ENCODE measurements around the gene PRELID3B. TPM values are rescaled to one million over a fixed set of nuclear protein-coding genes. Genes with fewer than 3 reads are reported as not detected.

The PRELID3B gene
- total and polyA plus RNA-seq, 2 of the 8 experiments (the other 6 are each of a cell fraction or from before 2014, with no cell fraction given) = 8.1 to 50.5 TPM

DNA sequence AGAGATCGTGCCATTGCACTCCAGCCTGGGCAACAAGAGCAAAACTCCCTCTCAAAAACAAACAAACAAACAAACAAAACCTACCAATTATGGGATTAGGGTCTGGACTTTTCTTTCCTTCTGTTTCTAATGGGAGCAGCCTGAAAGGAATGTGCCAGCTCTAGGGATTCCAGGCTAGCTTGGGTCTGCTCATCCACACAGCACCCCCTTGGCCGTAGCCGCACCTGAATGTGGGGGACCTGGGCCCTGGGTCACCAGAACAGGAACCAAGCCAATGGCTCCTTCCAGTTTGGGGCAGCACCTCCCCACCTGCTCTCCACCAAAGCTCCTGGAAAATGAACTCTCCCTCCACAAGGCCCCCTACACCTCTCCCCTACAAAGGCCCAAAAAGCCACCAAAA lies 42.3 kb downstream of the PRELID3B start:
- Histone ChIP-seq H3K79me2 (ENCODE audit: control insufficient read depth in 1 of 2, insufficient read depth in 2 of 2, low read length in 2 of 2) (no peaks in the 10 kb centered on the region), H4K20me1 (replicated peaks in 1 of 2; ENCODE audit: control insufficient read depth in 1 of 2, insufficient read depth in 2 of 2, low read length in 2 of 2) (peaks cover 0 to 6% of the 10 kb centered on the region in 2 experiments), H3K18ac (ENCODE audit: extremely low read depth, low read length) (no peak overlapping the region), H4K91ac (replicated peaks; ENCODE audit: insufficient read length, low read length) (no peak overlapping the region), H3K9me3 (ENCODE audit: insufficient read depth in 2 of 2, low read depth in 1 of 2, low read length in 1 of 2) (no peaks in the 10 kb centered on the region), H3K23me2 (ENCODE audit: low read depth, low read length) (no peaks in the 10 kb centered on the region), H3K14ac (ENCODE audit: insufficient read length) (no peak overlapping the region), H3K27me3 (replicated peaks in 1 of 4; ENCODE audit: control insufficient read depth in 3 of 4, extremely low read depth in 1 of 4, insufficient read depth in 3 of 4, low read length in 3 of 4) (no peaks in the 10 kb centered on the region), H3K79me1 (ENCODE audit: low read depth, low read length) (no peaks in the 10 kb centered on the region), H3K4me2 (ENCODE audit: insufficient read depth in 1 of 2, low read depth in 2 of 2, low read length in 2 of 2) (no peak overlapping the region), H3K56ac (replicated peaks; ENCODE audit: insufficient read length, low read depth, low read length) (no peak overlapping the region), H2BK12ac (ENCODE audit: low read depth, low read length) (no peak overlapping the region), H3K4me1 (replicated peaks in 1 of 4; ENCODE audit: control insufficient read depth in 3 of 4, insufficient read depth in 4 of 4, low read length in 3 of 4) (no peaks in the 10 kb centered on the region; a peak in 1 of 7 replicates), H2BK5ac (ENCODE audit: low read depth, low read length) (no peak overlapping the region), H3K4ac (replicated peaks; ENCODE audit: insufficient read length, low read depth, low read length) (no peak overlapping the region), H4K5ac (ENCODE audit: insufficient read length, low read depth, low read length) (no peak overlapping the region), H2BK20ac (ENCODE audit: low read length) (no peak overlapping the region), H3K27ac (ENCODE audit: low read depth, low read length) (no peak overlapping the region), H3K9ac (replicated peaks in 1 of 4; ENCODE audit: extremely low read depth in 1 of 4, low read depth in 3 of 4, low read length in 3 of 4) (no peak overlapping the region), H3K36me3 (ENCODE audit: control insufficient read depth in 2 of 4, insufficient read depth in 4 of 4, low read length in 3 of 4) (peaks cover 2 to 13% (median 4%) of the 10 kb centered on the region in 4 experiments; a peak in 6 of 8 replicates), H4K8ac (ENCODE audit: extremely low read depth, insufficient read depth, low read length) (no peak overlapping the region), H2BK120ac (replicated peaks; ENCODE audit: low read depth, low read length) (no peak overlapping the region), H3K4me3 (ENCODE audit: extremely low read depth in 1 of 4, insufficient read depth in 2 of 4, low read depth in 3 of 4, low read length in 4 of 4) (no peak overlapping the region), H2AFZ (ENCODE audit: low read length) (no peak overlapping the region), H2AK5ac (ENCODE audit: low read depth, low read length) (no peak overlapping the region), H3K23ac (ENCODE audit: insufficient read length) (no peak overlapping the region), H2BK15ac (ENCODE audit: low read length) (no peak overlapping the region)
- DNase-seq (ENCODE audit: low read depth in 1 of 2, low spot score in 2 of 2) (no peak), FAIRE-seq (no peak)
- no peak for TF ChIP-seq SP2 (IDR thresholded peaks at IDR 0.05; ENCODE audit: low read length)
- TF ChIP-seq SP1 (IDR thresholded peaks at IDR 0.05; ENCODE audit: low read depth, low read length) = no peak
- TF ChIP-seq MAFK (IDR thresholded peaks at IDR 0.05; ENCODE audit: low read depth, low read length) = no peak
- TF ChIP-seq JUN (IDR thresholded peaks at IDR 0.05; ENCODE audit: low read depth, low read length) = no peak
- TF ChIP-seq, protein P1, sequence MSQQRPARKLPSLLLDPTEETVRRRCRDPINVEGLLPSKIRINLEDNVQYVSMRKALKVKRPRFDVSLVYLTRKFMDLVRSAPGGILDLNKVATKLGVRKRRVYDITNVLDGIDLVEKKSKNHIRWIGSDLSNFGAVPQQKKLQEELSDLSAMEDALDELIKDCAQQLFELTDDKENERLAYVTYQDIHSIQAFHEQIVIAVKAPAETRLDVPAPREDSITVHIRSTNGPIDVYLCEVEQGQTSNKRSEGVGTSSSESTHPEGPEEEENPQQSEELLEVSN (IDR thresholded peaks at IDR 0.05) = no peak
- CTCF ChIA-PET (ENCODE audit: partially characterized antibody) = interaction anchor here (0.6 to 1.2 kb wide), 6 partner anchors 8 to 455 kb away, joined by 3 to 4 read pairs (median 3); no protein-coding TSS in a partner anchor
- POLR2A ChIA-PET (ENCODE audit: partially characterized antibody) = interaction anchor here (0.7 to 1.3 kb wide), 2 partner anchors 8 to 33 kb away, joined by 3 read pairs; no protein-coding TSS in a partner anchor
- 79% methylated on average over 3 of the region's 3 CpGs; no CpG with 5 or more reads in 1 of the 2 experiments for WGBS, 2 experiments (ENCODE audit: extremely low coverage in 1 of 2, insufficient coverage in 1 of 2, insufficient read length in 1 of 2, insufficient replicate concordance in 2 of 2, low coverage in 1 of 2, low lambda C conversion rate in 2 of 2, missing lambda C conversion rate in 1 of 2)
